Right ventricle myocardium inferior (tissue), 1 donor: ENCODE data around the gene CYP26B1. TPM values are rescaled to one million over a fixed set of nuclear protein-coding genes. Genes with fewer than 3 reads are reported as not detected.

Experiments
- ATAC-seq: fragments of 200-7000 bp; cut with Tn5 transposase; one replicate; pipeline ENCODE4 v1.9.1; 2020; ENCODE audit warnings: mild to moderate bottlenecking, moderate library complexity
- DNase-seq: peaks from one replicate; pipeline ENCODE4 v3.0.0; 2021; ENCODE audit errors: missing footprints
- intact Hi-C: fragments of 100-400 bp; cut with DNase I; formaldehyde crosslinking; loops from one replicate; pipeline ENCODE4 v1.11.0; 2022
- long read RNA-seq: library from polyadenylated mRNA; unstranded; transcript quantifications from one replicate; pipeline ENCODE4 v2.0.0, GENCODE V29; 2021
- total RNA-seq: library from RNA; stranded (reverse); fragmentation: NEBNext Ultra II Directional; extraction: Animal tissue kit (Norgen Biotek cat#: 25700); gene quantifications from one replicate; pipeline ENCODE4 v1.2.1, GENCODE V29; 2021
- donor health status: DM: no; HTN: yes; CAD: no; lungs with severe emphysema.

Gene CYP26B1, protein sequence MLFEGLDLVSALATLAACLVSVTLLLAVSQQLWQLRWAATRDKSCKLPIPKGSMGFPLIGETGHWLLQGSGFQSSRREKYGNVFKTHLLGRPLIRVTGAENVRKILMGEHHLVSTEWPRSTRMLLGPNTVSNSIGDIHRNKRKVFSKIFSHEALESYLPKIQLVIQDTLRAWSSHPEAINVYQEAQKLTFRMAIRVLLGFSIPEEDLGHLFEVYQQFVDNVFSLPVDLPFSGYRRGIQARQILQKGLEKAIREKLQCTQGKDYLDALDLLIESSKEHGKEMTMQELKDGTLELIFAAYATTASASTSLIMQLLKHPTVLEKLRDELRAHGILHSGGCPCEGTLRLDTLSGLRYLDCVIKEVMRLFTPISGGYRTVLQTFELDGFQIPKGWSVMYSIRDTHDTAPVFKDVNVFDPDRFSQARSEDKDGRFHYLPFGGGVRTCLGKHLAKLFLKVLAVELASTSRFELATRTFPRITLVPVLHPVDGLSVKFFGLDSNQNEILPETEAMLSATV
- total RNA-seq: 5.4 TPM
- long read RNA-seq, full-length matches to known transcripts: 1 of 6 reads
- long read RNA-seq, partial matches to known transcripts: 1 of 6 reads
- long read RNA-seq, other reads (novel, unspliced or antisense): 4 of 6 reads

DNA sequence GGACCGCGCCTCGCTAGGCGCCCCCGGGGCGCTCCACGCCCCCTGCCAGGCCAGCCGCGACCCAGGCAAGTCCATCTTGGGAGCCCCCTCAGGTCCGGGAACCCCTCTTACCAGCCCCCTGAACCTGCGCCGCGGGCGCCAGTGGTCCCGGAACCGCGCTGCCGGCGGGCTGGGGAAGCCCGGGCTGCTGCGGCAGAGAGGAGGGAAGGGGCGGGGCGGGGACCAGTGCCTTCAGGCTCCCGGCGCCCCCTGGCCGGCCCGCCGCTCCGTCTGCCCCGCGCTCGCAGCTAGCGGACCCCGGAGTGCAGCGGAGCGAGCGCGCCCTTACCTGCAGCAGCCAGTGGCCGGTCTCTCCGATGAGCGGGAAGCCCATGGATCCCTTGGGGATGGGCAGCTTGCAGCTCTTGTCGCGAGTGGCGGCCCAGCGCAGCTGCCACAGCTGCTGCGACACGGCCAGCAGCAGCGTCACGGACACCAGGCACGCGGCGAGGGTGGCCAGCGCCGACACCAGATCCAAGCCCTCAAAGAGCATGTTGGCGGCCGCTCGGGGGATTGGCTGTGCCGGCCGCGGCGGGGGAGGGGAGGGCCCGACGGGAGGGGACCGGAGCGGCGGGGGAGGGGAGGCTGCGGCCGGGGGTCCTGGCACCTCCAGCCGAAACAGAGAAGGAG, at the start of gene CYP26B1:
TSS of gene CYP26B1 (minus strand) at position 560 of the 669 bp plus-strand sequence. CDS start at position 532, 28 bp downstream.
- no peak for ATAC-seq
- intact Hi-C loops: loop anchor here (5.0 kb wide), 1 partner anchor 540 kb away; no protein-coding TSS in a partner anchor

DNA sequence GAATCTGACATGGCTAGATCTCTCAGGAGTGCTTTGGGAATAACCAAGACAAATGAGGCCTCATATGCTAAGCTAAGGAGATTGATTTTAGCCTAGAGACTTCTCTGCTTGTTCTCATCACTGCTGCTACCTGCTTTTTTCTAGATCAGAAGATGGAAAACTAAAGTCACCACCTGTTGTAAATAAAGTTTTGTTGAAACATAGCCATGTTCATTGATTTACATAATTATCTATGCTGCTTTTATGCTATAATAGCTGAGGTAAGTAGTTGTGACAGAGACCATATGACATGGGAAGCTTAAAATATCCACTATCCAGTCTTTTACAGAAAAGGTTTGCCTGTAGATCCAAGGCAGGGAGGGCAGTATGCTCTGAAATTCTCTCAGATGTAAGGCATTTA, 46.1 kb upstream of the CYP26B1 start:
- ATAC-seq: no peak
- intact Hi-C loops: no loop called here
- DNase-seq: no peak

More for the DNA sequence above, at the start of gene CYP26B1:
- DNase-seq: peak; percentile 71

DNA sequence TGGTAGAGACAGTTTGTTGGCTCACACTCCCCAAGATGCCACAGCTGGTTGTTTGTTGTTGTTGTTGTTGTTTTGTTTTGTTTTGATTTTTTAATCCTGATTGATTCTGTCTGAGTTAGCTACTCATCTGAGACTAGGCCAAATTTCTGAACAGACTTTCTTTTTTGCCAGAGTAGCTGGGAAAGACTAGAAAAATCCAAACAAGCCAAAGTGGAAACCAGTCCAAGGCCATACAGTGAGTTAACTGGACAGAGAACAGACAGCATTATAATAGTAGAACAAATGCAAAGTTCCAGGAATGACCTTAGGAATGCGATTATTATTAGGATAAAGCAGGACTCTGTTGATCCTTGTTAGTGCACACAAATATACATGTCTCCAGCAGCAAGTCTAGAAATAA, 43.8 kb upstream of the CYP26B1 start:
- no peak for ATAC-seq
- intact Hi-C loops: no loop called here

DNA sequence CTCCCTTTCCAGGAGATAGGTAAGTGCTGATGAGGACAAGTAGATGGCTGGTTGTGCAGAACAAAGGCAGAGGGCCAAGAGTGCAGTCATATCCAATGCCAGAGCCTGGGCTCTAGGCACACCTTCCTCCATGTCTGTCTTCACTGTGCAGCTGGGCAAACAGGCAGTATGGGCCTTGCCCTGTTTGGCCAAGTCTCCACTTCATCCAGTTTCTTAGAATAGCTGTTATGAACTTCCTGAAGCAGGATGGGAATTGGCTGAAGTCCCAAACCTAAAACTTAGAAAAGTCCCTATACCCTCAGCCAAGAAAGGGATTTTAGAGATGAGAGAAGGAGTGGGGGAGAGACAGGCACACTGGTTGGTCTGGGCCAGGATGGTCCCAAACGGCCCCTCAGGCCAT, 37.5 kb upstream of the CYP26B1 start:
- ATAC-seq: no peak
- DNase-seq: no peak
- intact Hi-C loops: no loop called here

More for the DNA sequence above, 43.8 kb upstream of the CYP26B1 start:
- no peak for DNase-seq

DNA sequence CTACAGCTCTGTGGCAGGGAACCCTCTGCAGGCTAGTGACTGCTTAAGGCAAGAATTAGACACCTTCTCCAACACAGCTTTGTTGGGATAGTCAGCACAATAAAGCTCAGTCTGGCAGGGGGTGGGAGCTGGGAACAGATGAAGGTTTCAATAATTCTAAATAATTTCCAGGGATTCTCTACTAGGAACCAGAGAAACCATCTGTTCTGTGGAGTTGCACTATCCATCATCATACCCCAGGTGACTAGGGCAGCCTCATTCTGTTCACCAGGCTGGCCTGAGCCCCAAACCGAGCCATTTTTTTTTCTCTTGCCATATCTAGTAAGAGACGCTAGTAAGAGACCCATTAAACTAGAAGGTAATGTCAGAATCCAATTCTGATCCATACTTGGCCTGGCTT, 35.8 kb upstream of the CYP26B1 start:
- intact Hi-C loops: no loop called here
- DNase-seq (no peak), ATAC-seq (no peak)

DNA sequence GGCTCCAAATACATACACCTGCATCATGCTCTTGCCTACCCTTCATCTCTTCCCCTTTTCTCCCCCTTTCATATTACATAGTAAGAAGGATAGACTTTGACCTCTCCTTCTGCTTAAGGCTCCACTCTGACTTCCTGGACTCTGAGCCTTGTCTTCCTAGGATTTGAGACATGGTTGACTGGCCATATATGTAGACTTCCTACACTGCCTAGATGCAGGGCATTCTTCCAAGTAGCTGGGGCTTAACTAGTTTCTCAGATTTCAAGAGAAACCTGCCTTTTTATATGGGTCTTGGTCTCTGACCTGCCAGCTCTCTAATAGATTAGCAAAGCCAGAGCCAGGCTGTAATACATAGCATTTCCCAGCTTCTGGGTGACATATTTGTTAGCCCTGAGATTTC, 35.4 kb upstream of the CYP26B1 start:
- intact Hi-C loops: no loop called here
- no peak for ATAC-seq
- no peak for DNase-seq

DNA sequence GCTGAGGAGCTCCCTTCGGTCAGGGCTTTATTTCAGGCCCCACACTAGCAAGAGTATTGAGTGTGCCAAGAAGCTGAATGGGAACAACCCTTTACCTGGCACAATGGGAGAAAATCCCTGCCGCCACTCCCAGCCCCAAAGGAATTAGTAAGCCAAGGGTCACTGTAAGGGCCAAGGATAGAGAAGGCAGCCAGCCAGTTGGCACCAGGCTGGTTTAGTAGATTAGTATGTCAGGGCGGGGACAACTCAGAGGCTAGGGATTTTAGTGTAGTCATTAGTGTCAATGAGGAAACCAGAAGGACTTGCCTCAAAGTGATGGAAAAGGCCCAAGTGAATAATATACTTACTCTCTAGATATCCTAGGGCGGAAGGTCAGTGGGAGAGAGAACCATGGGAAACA, 34.9 kb upstream of the CYP26B1 start:
- DNase-seq (no peak), ATAC-seq (peak; percentile 56)
- intact Hi-C loops: no loop called here

DNA sequence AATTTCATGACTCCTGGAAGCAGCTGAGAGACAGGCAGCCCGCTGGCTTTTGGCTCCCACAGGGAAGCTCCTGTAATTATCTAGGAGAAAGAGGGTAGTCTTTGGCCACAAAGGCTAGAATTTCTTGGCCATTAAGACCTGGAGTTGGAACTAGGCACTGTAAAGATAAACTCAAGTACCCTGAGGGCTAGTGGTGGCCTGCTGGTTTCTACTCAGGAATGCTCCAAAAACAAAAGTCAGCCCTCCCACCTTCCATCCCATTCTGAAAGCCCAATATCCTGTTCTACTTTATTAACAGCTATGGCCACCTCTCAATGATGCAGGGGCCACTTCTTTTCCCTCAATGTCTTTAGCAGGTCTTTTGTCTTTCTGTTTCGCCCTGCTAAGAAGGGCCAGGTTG, 34.0 kb upstream of the CYP26B1 start:
- ATAC-seq (no peak), DNase-seq (no peak)
- intact Hi-C loops: no loop called here

DNA sequence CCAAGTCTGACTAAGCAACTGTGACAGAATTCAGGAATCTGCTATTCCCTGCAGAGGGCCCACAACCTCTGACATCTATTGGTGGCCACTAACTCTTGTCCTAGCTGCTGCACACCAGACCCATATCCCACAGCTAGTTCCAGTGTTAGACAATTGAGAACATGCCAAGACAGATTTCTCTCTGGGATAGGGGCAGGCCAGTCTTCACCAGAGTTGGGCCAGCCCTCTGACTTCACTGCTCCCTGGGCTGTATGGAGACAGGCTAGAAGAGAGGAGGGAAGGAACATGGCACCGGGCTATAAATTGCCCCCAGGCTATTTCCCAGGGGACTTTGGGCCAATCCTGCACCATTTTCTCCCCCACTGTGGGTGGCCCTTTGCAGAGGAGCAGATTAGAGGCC, 32.7 kb upstream of the CYP26B1 start:
- DNase-seq: no peak
- no peak for ATAC-seq
- intact Hi-C loops: no loop called here

DNA sequence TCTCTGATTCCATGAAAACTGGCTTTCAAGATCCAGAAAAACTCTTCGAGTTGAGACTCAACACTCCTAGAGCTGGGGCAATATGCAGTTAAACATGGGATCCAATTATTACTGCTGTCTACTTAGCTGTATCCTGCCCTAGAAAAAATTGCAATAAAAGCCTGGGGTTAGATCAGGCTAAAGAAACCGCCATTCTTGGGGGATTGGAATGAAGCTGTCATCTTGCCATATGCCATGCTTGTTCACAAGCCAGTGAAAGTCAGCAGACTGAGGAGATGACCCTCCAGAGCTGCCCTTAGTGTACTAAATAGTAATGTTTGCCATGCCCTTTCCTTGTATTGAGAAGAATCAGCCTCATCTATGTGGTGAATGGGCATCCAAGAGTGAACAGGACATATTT, 30.9 kb upstream of the CYP26B1 start:
- no peak for ATAC-seq
- no peak for DNase-seq
- intact Hi-C loops: no loop called here

DNA sequence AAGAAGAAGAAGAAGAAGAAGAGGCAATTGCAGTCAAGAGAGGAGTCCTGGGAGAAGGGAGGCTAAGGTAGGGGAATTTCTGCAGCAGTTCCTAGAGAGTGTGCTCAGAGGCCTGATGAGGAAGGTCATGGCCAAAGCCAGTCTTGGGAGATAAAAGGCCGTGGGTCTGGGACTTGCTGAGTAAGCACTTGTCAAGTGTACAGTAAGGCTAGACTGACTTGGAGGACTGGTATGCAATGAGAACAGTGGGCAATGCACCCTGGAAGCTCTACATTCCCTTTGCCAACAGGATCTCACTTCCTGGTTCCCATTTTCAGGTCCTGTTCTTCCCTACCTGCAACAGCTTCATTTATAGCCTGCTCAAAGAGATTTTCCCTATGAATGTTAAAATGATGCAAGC, 28.6 kb upstream of the CYP26B1 start:
- intact Hi-C loops: no loop called here
- ATAC-seq (no peak), DNase-seq (no peak)

DNA sequence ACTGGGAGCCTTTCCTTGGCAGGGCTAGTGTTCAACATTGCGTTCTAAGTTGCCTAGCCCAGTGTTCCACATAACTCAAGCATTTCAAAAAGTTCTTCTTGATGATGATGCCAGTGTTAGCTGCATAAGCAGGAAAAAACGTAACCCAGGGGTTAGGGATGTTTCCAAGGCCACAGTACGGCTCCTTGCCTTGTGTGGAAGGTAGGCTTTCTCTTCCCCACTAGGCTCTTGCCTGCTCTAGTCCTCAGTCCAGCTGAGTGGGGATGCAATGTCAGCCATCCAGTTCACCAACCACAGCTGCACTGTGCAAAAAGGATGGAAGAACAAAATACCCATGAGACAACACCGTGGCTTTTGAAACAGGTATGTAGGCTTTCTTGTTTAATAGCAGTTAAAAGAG, 28.0 kb upstream of the CYP26B1 start:
- intact Hi-C loops: no loop called here
- no peak for DNase-seq
- no peak for ATAC-seq

DNA sequence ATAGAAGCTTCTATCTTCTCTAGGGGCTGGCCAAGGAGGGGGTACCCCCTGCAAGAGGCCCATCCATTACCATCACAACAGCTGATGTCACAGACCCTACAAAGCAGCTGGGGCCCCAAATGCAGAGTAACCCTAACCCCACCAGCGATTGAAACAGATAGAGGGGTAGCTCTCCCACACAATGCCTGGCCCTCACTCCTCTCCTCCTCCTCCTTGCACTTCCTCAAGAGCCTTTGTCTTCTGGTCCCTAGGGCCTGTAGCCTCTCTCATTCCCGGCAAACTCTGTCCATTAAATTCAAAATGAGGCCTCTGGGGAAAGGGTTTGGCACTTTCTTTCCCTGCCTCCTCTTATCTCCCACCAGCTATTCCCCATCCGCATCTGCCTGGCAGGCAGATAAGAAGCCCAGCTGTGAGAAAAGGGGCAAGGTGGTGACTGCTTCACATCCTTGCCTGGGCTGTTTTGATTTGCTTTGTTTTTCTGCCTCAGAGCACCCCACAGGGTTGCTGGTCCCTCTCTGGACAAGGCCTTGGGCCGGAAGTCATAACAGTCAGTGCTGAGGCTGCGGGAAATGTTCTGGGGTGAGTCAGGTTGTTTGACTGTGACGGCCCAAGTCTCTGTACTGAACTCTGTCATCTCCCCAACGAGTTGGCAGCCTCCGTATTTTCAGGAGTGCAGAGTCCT, 26.1 kb upstream of the CYP26B1 start:
- intact Hi-C loops: no loop called here
- no peak for ATAC-seq
- no peak for DNase-seq

DNA sequence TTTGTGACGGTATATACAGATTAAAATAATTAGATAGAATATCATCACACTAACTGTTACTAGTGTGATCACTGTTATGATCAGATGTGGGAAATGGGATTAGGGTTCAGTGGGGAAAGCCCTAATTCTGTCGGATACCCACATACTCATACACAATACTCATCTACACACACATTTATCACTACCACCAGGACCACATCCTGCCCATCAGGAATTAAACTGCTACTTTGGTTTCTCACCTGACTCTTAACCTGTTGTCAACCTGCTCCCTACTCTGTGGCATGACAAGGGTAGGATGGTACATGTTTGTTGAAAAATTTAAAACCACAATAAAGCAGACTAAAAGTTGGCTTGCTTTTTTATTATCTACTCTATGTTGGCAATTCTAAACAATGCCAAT, 24.8 kb upstream of the CYP26B1 start:
- DNase-seq (no peak), ATAC-seq (no peak)
- intact Hi-C loops: no loop called here

DNA sequence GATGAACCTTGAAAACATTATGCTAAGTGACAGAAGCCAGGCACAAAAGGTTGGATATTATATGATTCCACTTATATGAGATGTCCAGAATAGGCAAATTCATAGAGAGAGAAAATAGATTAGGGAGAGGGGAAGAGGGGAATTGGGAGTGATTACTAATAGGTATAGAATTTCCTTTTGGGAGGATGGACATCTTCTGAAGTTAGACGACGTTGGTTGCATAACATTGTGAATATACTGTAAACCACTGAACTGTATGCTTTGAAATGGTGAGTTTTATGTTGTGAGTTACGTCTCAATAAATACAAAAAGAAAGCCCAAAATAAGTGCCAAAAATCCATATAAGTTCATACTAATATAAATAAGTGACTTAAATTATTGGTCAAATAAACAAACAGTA, 18.6 kb upstream of the CYP26B1 start:
- ATAC-seq: no peak
- intact Hi-C loops: no loop called here
- no peak for DNase-seq

DNA sequence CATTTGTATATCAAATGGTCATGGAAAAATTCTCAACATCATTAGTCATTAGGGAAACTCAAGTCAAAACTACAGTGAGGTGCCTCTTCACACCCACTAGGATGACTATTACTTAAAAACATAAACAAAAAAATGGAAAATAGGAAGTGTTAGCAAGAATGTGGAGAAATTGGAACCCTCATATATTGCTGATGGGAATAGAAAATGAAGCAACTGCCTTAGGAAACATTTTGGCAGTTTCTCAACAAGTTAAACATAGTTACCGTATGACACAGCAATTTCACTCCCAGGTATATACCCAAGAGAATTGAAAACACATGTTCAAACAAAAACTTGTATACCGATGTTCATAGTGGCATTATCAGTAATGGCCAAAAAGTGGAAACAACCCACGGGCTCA, 18.1 kb upstream of the CYP26B1 start:
- ATAC-seq (no peak), DNase-seq (no peak)
- intact Hi-C loops: no loop called here

DNA sequence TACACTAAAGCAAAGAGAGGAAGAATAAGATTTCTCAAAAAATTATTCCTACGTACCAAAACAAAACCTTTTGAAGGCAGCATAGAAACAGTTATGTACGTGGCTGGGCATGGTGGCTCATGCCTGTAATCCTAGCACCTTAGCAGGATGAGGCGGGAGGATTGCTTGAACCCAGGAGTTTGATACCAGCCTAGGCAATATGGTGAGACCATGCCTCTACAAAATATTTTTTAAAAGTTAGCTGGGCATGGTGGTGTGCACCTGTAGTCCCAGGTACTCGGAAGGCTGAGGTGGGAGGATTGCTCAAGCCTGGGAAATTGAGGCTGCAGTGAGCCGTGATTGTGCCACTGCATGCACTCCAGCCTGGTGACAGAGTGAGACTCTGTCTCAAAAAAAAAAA, 14.9 kb upstream of the CYP26B1 start:
- ATAC-seq: no peak
- DNase-seq: no peak
- intact Hi-C loops: no loop called here

DNA sequence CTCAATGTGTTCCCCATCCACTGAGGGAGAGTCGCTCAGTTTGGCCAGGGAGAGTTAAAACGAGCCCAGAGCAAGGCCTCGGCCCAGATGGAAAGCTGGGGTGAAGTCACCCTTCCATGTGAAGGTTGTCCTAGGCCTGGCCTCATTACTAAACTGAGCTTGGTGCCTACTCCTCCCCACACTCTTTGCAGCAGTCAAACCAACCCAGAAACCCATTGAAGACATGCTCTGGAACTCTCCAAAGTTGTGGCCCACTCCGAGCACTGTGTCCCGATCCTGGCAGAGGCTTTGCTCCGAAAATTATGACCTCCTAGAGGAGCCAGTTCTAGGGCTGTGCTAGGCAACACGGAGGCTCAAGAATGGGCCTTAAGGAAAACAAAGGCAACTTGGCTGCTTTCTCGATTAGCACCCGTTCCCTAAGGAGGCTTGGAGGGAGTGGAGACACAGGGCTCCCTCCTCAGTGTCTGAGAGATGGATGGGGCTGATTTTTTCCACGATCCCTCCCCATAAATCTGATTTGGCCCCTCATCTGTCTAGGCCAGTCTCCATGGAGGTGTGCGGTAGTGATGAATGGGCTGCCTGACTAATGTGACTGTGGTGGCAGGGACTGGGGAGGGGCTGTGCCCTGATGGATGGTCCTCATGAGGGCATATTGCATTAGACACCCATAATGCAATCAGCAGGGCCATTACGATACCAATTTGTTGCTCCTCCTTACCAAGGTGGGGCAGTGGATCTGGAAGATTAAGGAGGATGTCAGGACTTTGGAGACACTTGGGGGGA, 11.7 kb upstream of the CYP26B1 start:
- intact Hi-C loops: no loop called here
- ATAC-seq: no peak
- DNase-seq: no peak
